NCI-H748 treated with DMSO at 0.1 percent for 48 hours (cell line): ENCODE data around the gene DYNLT2.

ENCODE experiments used
- DNase-seq: peaks from one replicate; lab custom pipeline; 2025; lab: John Stamatoyannopoulos, UW

DYNLT2 gene

GRCh38 chr6:169751242-169752073, at the start of gene DYNLT2, which contains the start of gene ERMARD:
Gene DYNLT2, minus strand, starts transcription at chr6:169751572. Its CDS starts 114 bp downstream, at chr6:169751458.
Gene ERMARD, plus strand, starts transcription at chr6:169751622. Its CDS starts 36 bp downstream, at chr6:169751658.
- DNase-seq: peak; percentile 88

- DNase-seq: no peak
These were observed 49.5 kb upstream of the DYNLT2 start for GRCh38 chr6:169800668-169801395.

GRCh38 chr6:169800116-169800667, 48.8 kb upstream of the DYNLT2 start:
- no peak for DNase-seq

- DNase-seq: no peak
These were observed 48.1 kb upstream of the DYNLT2 start for GRCh38 chr6:169799474-169799926.

GRCh38 chr6:169798764-169799473, 47.5 kb upstream of the DYNLT2 start:
- DNase-seq: no peak

- DNase-seq: no peak
These were observed 43.8 kb upstream of the DYNLT2 start for GRCh38 chr6:169795196-169795595.

- no peak for DNase-seq
These were observed 43.1 kb upstream of the DYNLT2 start for GRCh38 chr6:169794317-169795055.

- no peak for DNase-seq
These were observed 42.0 kb upstream of the DYNLT2 start for GRCh38 chr6:169793408-169793807.

GRCh38 chr6:169792306-169793015, 41.1 kb upstream of the DYNLT2 start:
- no peak for DNase-seq

- DNase-seq: no peak
These were observed 40.4 kb upstream of the DYNLT2 start for GRCh38 chr6:169791721-169792131.

GRCh38 chr6:169789944-169790927, 38.9 kb upstream of the DYNLT2 start:
- DNase-seq: peak; percentile 93

- peak; percentile 66 for DNase-seq
These were observed 38.0 kb upstream of the DYNLT2 start for GRCh38 chr6:169789146-169789943.

- DNase-seq: no peak
These were observed 37.4 kb upstream of the DYNLT2 start for GRCh38 chr6:169788809-169789145.

- no peak for DNase-seq
These were observed 36.4 kb upstream of the DYNLT2 start for GRCh38 chr6:169787797-169788196.

GRCh38 chr6:169786349-169786748, 35.0 kb upstream of the DYNLT2 start:
- no peak for DNase-seq

- no peak for DNase-seq
These were observed 34.2 kb upstream of the DYNLT2 start for GRCh38 chr6:169785566-169785965.

GRCh38 chr6:169784821-169785340, 33.5 kb upstream of the DYNLT2 start:
- DNase-seq: no peak
